Tibial nerve (tissue), 4 donors: ENCODE results near the gene UBE2H.

Experiments used
- CTCF ChIP-seq, 5 experiments: fragments of 200-600 bp in 3 of 5; fragments of 450-650 bp in 2 of 5; sonication (generic) in 3 of 5; IDR thresholded peaks; one replicate each; pipeline ENCODE4 v1.5.1; 2016 to 2019; ENCODE audit warnings: antibody characterized with exemption in 5 of 5, mild to moderate bottlenecking in 3 of 5, moderate library complexity in 2 of 5
- EP300 ChIP-seq, 2 donors: sonication (generic); formaldehyde crosslinking; IDR thresholded peaks; one replicate each; pipeline ENCODE4 v1.6.1; 2017; ENCODE audit warnings: antibody characterized with exemption in 2 of 2, mild to moderate bottlenecking in 1 of 2
- POLR2A ChIP-seq, 2 donors: fragments of 450-650 bp; IDR thresholded peaks; one replicate each; pipeline ENCODE4 v1.6.1; 2017; ENCODE audit warnings: antibody characterized with exemption in 2 of 2, mild to moderate bottlenecking in 2 of 2, moderate library complexity in 2 of 2

- TF ChIP-seq CTCF (IDR thresholded peaks at IDR 0.05) (no peak), POLR2A (IDR thresholded peaks at IDR 0.05) (no peak), EP300 (IDR thresholded peaks at IDR 0.05) (no peak)
These were observed 78.0 kb downstream of the UBE2H start for GRCh38 chr7:129874722-129875121.
